GM12872 (cell line): ENCODE results near the gene TATDN2.

Experiments
- CTCF ChIP-seq: IDR thresholded peaks from 3 replicates; pipeline ENCODE4 v1.5.1; 2011; ENCODE audit warnings: low read depth, mild to moderate bottlenecking, low read length, moderate library complexity; ENCODE audit not compliant: insufficient read depth

The TATDN2 gene

GRCh38 chr3:10277115-10277625 is 28.9 kb downstream of the TATDN2 start:
- TF ChIP-seq CTCF: no peak

- TF ChIP-seq CTCF: no peak
Observed at GRCh38 chr3:10278501-10278900, 30.2 kb downstream of the TATDN2 start.

- no peak for TF ChIP-seq CTCF
Observed at GRCh38 chr3:10279384-10280176, 31.3 kb downstream of the TATDN2 start.

- TF ChIP-seq CTCF: no peak
Observed at GRCh38 chr3:10280177-10280529, 31.9 kb downstream of the TATDN2 start.

- no peak for TF ChIP-seq CTCF
Observed at GRCh38 chr3:10280571-10280970, 32.3 kb downstream of the TATDN2 start.

- no peak for TF ChIP-seq CTCF
Observed at GRCh38 chr3:10281951-10282350, 33.7 kb downstream of the TATDN2 start.

GRCh38 chr3:10283638-10284037 is 35.4 kb downstream of the TATDN2 start:
- TF ChIP-seq CTCF: no peak

GRCh38 chr3:10284496-10284895 is 36.2 kb downstream of the TATDN2 start:
- no peak for TF ChIP-seq CTCF
